HG02840 (cell line): ENCODE measurements around the gene SYNE1.
"Not testable (repeated sequence)": the region's sequence is repeated elsewhere in the genome, so short reads cannot be mapped to it uniquely, and the experiment has no call there.

Experiments used
- ATAC-seq: cut with Tn5 transposase; IDR thresholded peaks from one replicate; pipeline ENCODE4 v1.9.1; 2021; ENCODE audit warnings: mild to moderate bottlenecking, moderate library complexity, moderate number of reproducible peaks; ENCODE audit not compliant: unreplicated experiment, low FRiP score

SYNE1 gene, protein sequence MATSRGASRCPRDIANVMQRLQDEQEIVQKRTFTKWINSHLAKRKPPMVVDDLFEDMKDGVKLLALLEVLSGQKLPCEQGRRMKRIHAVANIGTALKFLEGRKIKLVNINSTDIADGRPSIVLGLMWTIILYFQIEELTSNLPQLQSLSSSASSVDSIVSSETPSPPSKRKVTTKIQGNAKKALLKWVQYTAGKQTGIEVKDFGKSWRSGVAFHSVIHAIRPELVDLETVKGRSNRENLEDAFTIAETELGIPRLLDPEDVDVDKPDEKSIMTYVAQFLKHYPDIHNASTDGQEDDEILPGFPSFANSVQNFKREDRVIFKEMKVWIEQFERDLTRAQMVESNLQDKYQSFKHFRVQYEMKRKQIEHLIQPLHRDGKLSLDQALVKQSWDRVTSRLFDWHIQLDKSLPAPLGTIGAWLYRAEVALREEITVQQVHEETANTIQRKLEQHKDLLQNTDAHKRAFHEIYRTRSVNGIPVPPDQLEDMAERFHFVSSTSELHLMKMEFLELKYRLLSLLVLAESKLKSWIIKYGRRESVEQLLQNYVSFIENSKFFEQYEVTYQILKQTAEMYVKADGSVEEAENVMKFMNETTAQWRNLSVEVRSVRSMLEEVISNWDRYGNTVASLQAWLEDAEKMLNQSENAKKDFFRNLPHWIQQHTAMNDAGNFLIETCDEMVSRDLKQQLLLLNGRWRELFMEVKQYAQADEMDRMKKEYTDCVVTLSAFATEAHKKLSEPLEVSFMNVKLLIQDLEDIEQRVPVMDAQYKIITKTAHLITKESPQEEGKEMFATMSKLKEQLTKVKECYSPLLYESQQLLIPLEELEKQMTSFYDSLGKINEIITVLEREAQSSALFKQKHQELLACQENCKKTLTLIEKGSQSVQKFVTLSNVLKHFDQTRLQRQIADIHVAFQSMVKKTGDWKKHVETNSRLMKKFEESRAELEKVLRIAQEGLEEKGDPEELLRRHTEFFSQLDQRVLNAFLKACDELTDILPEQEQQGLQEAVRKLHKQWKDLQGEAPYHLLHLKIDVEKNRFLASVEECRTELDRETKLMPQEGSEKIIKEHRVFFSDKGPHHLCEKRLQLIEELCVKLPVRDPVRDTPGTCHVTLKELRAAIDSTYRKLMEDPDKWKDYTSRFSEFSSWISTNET (N-terminal part only)

DNA sequence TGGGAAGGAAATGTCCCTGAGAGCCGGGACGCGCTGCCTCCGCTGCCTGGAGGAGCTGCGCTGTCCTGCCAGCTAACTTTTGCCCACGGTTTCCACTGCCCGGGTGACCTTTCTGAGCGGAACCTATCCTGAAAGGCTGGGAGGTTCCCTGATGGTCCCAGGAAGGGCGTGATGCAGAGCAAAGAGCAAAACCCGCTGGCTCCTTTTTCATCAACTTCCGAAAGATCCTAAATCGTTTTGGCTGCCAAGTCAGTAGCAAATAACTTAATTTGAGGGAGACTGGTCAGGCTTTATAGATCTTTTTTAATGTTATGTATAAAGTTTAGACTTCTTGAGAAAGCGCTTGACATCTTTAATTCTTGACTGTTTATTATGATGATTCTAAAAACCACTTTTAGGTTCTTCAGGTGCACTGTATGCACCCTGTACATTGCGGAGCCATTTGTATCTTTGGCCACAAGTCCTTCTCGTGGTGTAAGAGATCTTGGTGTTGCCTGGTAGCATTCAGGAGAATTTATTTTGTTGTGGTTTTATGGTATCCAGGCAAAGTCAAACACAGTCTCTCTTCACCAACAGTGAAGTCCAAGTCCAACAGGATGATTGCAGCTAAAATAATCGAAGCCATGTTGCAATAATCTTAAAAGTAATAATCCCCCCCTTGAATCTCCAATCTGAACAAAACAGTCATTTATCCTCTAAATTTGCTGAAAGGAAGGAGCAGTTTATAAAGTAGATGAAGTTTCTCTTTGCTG, at the start of gene SYNE1:
TSS of gene SYNE1 (minus strand) at position 67 of the 752 bp plus-strand sequence. CDS start 9,031 bp downstream, outside the sequence.
- ATAC-seq: no peak

DNA sequence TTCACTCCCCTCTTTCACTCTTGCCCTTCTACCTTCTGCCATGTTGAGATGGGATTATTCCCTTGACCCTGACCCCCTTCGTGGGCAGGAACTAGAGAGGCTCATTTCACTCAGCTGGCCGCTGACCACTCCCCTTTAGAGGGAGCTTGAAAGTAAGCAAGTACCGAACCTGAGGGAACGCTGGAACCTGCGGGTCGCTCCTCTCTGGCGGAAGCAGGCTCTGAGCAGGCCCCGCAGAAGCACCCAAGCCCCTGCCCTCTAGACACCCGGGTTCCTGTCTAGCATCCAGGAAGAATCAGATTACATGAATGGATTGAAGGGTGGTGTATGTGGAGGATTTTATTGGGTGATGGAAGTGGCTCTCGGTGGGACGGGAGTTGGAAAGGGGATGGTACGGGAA, 48.7 kb upstream of the SYNE1 start:
- ATAC-seq: no peak

DNA sequence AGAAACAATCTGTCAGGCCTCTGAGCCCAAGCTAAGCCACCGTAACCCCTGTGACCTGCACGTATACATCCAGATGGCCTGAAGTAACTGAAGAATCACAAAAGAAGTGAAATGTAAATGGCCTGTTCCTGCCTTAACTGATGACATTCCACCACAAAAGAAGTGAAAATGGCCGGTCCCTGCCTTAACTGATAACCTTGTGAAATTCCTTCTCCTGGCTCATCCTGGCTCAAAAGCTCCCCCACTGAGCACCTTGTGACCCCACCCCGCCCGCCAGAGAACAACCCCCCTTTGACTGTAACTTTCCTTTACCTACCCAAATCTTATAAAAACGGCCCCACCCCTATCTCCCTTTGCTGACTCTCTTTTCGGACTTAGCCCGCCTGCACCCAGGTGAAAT, 45.8 kb upstream of the SYNE1 start:
- ATAC-seq: not testable (repeated sequence)

DNA sequence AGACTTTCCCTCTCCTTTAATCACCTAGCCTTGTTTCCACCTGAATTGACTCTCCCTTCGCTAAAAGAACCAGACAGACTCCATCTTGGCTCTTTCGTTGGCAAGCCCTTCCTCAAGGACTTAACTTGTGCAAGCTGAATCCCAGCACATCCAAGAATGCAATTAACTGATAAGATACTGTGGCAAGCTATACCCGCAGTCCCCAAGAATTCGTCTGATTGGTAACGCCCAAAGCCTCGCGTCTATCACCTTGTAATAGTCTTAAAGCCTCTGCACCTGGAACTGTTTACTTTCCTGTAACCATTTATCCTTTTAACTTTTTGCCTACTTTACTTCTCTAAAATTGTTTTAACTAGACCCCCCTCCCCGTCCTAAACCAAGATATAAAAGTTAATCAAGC, 45.0 kb upstream of the SYNE1 start:
- no peak for ATAC-seq

DNA sequence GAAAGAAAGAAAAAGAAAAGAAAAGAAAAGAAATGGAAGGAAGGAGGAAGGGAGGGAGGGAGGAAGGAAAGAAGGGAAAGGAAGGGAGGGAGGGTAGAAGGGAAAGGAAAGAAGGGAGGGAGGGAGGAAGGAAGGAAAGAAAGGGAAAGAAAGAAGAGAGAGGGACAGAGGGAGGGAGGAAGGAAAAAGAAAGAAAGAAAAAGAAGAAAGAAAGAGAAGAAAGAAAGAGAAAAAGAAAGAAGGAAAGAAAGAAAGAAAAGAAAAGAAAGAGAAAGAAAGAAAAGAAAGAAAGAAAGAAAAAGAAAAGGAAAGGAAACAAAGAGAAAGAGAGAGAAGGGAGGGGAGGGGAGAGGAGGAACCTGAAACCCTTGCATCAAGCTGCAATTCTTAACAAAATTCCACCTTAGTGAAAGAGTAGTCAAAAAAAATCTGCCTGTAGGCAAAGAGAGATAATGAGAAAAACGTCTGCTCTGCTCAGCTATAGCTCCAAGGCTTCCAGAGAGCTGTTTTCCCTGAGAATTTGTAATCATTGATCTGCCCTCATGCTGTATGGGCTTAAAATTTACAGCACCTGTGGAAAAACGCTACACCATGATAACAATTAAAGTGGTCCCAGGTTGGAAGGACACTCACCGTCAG, 43.8 kb upstream of the SYNE1 start:
- ATAC-seq: no peak

DNA sequence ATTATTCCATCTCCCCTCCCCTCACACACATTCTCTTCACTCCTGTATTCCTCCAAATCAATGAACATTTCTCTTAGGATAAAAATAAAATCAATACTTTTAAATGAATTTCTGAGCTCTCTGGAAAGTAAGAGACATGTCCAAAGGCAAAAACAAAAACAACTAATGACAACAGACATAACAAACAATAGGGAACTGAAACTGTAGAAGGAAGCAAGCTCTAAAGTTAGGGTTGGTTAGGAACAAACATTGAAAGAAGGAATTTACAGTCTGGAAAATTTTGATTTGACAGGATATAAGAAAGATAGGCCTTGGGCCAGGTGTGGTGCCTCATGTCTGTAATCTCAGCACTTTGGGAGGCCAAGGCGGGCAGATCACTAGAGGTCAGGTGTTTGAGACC, 43.0 kb upstream of the SYNE1 start:
- no peak for ATAC-seq

DNA sequence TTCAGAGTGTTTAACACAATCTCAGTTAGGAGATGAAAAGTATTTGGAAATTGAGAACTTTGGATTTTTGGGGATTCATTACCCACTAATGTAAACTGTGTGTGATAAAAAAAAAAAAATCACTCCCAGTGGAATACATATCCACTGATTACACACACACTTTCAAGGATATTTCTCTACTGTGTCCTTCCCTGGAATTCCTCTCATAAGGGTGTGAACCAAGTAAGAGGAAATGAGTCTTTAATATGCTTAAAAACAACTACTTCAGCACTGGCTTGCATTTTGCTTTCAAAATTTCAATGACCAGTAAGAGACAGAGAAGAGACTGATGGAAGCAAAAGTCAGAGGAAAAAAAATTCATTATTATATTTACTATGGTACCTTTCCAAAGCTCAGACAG, 36.1 kb upstream of the SYNE1 start:
- no peak for ATAC-seq

DNA sequence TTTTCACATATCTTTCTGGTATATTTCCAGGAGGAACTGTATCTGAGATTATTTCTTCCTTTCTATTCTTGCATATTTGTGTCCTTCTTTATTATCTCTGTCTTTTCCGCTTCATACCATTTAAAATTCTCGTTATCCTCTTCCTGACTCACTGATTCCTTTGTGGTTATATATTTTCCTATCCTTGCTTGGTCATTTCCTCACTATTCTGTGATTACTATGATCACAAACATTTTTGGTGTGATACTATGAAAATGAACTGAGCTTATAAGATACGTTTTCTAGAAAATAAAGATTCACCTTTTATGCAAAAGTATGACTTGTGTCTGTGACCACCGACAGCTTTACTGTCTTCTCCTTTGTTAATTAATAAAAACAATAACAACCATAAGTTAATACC, 34.0 kb upstream of the SYNE1 start:
- ATAC-seq: no peak

DNA sequence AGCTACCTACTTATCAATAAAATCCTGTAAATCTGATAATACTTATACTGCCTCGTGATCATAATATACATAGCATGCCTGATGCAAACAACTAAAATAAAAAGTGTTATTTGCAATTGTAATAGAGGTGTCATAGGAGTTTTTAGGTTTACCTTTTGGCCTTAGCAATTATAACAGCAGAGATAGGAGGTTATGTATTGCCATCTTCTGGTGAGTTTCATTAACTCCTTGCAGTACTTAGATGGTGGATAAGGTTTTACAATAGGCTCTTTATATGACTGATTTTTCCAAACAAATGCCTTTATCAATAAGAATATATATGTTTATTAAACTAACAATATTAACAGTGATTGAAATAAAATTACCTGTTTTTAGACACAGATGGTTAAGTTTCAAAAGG, 32.7 kb upstream of the SYNE1 start:
- no peak for ATAC-seq

DNA sequence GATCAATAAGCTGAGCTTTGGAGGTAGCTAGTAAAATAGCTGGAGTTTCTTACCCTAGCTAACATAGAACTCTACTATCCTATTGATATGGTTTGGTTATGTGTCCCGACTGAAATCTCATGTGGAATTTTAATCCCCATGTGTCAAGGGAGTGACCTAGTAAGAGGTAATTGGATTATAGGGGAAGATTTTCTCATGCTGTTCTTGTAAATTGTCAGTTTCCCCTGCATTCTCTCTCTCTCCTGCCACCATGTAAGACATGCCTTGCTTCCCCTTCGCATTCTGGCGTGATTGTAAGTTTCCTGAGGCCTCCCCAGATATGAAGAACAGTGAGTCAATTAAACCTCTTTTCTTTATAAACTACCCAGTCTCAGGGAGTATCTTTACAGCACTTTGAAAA, 24.6 kb upstream of the SYNE1 start:
- no peak for ATAC-seq

DNA sequence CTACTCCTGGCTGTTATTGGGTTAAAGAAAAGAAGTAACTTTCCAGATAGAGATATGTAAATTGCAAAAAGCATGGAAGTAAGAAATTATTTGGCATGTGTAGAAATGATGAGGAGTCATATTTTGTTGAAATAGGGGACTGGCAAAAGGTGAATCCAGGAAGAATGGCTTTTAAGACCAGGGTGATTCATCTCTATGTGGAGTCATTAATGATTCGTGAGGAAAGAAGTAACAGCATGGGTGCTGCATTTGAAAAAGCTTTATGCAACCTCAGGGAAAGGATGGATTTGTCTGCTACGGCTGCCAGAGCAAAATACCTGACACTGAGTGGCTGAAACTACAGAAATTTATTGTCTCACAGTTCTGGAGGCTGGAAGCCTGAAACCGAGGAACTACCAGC, 14.8 kb upstream of the SYNE1 start:
- no peak for ATAC-seq

DNA sequence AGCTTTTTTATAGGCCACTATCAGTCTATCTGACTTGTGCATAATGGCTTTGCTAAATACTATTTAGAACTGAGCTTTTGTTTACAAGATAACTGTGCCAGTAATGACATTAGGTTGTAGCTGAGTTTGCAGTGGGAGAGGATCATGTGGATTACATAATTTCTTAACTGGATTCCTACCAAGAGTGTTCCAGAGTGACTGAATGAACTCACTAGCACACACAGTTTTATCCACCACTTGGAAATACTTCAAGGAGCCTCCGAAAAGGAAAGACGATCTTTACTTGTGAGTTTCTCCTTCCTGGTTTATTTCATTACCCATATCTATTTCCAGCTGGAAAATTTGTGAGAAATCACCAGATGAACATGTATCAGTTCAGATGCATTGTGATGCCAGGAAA, 10.9 kb upstream of the SYNE1 start:
- no peak for ATAC-seq

DNA sequence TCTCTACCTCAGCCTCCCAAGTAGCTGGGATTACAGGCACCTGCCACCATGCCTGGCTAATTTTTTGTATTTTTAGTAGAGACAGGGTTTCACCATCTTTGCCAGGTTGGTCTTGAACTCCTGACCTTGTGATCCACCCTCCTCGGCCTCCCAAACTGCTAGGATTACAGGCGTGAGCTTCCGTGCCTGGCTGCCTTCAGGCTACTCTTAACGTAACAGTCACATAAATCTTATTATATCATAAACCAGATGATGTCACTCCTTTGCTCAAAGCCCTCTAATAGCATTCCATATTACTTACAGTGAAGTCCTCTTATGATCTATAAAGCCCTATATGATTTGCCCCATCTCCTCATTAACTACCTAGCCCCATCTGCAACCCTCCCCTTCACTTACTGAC, 9.6 kb upstream of the SYNE1 start:
- not testable (repeated sequence) for ATAC-seq

DNA sequence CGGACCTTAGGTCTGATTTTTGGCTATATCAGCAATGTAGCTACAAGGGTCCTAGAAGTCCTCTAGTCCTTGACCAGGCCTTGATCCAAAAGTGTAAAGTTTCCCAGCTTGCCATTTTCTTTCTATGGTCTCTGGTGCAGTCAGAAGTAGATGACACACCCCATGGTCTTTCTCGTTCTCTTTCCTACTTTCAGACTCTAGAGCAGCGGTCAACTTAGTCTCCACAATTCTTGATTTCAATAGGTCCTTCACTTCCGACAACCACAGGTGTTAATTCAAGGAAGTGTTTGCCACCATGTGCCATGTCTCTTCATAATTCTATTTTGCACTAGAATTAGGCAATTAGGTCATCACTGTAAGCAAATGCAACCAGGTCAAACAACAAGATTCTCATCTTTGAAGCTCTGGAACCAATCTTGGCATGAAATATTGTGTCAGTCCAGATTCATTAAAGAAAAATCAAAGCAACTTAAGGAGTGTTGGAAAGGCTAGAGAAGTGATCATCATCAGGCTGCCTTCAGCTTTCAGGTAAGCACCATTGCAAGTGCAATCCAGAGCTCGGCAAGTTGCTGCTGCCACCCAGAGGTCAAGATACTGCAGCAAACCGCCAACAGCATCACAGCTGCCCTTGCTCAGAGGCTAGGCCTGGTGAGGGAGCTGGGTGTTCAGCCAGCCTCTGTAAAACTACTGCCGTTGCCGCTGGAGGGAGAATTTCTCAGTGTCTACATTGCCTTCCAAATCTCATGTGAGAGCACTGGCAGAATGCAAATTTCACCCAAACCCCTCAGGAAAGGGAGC, 5.6 kb upstream of the SYNE1 start:
- no peak for ATAC-seq

DNA sequence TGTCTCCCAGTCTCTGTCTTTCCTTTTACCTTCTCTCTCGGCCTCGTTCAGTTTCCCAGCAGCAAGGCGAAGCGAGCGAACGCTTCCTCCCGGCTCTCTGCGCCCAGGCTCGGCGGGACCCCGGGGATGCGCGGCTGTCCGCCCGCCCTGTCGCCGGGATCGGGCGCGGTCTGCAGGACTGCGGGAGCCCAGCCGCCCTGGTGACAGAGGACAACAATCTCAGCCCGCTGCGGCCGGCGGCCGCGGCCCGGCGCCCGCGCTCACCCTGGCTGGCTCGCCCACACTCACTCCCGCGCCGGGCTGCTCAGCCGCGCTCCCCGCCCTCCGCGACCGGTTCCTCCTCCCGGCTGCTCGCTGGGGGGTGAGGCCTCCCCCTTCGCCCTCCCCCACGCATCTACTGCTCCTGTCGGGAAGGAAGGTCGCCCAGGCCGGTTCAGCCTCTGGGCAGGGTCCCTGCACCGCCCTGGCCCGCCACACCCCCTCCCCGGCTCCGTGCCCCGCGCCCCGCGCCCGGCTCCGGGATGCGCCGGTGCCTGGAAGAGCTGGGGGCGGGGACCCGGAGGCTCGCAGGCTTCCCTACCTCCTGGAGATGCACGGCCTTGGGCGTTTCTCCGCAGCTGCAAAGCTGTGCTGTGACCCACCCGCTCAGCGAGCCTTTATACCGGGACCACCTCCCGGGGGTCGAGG, 410 bp downstream of the SYNE1 start:
- ATAC-seq: no peak

DNA sequence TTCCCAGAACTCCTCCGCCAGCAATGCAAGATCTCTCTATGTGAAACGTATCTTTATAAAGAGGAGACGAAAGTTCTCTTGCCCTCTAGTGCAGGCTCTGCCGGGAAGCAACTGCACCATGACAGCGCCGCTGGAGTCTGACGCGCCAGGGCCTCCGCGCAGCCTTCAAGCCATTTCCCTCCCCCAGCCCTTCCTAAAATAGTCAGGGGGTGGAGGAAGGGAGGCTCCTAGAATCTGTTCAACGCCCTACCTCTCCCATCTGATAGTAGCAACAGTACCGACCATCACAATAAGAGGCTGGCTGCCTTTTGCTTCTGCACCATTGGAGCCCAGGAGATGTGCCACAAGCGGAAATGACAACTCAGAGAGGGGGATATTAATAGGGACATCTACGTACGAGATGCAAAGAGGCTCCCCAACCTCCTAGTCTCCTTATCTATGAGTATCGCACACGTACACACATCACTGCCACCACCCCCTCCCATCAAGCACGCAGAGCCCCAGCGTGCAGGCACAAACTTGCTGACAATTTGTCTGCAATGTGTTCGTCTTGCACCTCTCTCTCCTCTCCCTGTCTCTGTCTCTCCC, 1.0 kb downstream of the SYNE1 start:
- no peak for ATAC-seq

DNA sequence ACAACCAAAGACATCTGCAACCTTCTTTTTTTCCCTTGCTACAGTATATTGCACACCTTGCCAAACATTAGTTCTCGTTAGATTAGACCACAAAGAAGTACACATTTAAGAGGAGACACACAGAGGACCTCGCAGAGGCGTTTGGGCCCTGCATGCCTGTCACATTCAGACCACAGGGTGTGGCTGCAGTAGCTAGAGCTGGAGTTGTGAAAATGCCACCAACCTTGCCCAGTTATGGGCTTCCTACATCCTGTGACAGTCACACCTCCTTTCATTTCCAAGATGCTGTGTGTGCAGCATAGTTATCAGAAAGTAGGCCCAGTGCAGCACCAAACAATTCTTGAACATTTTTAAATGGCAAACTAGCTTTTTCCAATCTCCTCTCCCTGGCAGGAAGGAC, 2.4 kb downstream of the SYNE1 start:
- ATAC-seq: no peak

DNA sequence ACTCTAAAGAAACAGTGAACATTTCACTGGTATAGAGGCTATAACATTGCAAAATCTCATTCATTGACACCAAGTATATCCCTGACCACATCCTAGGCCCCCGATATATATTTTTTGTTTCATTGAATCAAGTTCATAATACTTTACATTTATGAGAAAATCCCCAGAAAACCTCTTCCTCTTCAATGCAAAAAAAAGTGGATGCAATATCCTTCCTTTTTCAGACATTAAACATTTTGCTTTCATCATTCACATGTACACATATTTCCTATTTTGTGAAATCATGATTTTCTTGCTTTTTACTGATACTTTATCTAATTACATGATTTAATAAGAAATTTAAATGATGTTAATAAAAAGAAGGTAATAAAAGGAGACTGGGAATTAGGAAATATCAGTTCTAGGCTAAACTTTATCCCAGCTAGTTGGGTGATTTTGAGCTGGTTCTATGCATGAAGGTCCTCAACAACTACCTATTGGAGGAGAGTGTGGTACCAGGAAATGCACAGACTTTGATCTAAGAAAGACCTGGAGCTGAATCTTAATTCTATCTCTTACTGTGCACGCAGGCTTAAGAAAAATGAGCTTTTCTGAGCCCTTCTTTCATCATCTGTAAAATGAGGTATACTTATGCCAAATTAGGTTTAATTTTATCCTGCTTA, 4.9 kb downstream of the SYNE1 start:
- ATAC-seq: no peak
